HT-29 (cell line): ENCODE results near the gene ARHGAP24. TPM values are rescaled to one million over a fixed set of nuclear protein-coding genes. Genes with fewer than 3 reads are reported as not detected.
"Not testable (repeated sequence)": the region's sequence is repeated elsewhere in the genome, so short reads cannot be mapped to it uniquely, and the experiment has no call there.

ENCODE experiments used
- DNase-seq: peaks from one replicate; pipeline ENCODE4 v3.0.0-alpha.2; 2015; ENCODE audit warnings: low spot score
- total RNA-seq: library from RNA; depleted of rRNA; stranded (reverse); fragments of >200 nt; shearing (Covaris generic); gene quantifications from 2 replicates; pipeline ENCODE4 v1.2.3, GENCODE V29; 2014

ARHGAP24 gene
- total RNA-seq, 1 experiment from 2014 or later = 1.0 TPM

DNA sequence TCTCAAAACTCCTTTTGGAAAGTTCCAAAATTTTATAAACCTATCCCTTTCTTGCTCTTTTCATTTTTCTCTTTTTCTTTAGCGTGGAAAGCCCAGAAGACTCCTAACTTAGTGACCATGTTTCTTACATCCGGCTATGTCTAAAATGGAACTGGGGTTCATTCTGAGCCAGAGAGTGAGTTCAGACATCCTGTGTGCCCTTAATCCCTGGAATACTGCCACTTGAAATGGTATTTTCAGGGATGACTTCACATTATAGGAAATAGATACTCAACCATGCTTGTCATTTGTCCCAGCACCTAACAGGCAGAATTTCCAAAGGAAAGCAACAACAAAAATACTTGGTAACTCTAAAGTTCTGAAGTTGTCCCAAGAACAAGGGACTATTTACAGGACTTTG is 379.6 kb downstream of the ARHGAP24 start:
- no peak for DNase-seq

DNA sequence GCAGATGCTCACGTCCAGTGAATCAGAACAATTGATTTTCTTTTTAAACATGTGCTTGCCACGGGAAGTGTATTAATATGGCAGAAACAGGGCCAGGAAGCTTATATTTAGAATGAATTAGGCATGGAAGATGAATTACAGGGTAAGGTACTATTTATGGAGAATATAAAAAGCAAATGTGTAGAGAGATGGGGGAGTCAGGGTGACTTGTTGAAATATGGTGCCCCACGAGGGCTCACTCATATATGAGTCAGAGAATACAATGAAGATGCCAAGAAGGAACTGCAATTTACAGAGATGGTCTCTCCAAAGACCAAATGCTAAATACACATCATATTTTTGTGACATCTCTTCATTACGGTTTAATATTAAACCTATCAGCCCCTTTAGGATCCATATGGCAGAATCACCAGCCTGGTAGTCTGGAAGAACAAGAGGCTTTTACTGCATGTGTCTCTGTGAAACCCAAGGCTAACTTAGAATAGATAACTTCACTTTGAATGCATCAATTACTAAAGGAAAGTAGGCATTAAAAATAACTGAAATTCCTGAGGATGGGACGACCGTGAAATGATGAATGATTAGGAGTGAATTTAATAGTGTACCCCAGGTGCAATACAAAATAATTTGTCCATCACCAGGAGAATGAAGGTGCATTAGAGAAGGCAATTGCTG is 385.3 kb downstream of the ARHGAP24 start:
- no peak for DNase-seq

DNA sequence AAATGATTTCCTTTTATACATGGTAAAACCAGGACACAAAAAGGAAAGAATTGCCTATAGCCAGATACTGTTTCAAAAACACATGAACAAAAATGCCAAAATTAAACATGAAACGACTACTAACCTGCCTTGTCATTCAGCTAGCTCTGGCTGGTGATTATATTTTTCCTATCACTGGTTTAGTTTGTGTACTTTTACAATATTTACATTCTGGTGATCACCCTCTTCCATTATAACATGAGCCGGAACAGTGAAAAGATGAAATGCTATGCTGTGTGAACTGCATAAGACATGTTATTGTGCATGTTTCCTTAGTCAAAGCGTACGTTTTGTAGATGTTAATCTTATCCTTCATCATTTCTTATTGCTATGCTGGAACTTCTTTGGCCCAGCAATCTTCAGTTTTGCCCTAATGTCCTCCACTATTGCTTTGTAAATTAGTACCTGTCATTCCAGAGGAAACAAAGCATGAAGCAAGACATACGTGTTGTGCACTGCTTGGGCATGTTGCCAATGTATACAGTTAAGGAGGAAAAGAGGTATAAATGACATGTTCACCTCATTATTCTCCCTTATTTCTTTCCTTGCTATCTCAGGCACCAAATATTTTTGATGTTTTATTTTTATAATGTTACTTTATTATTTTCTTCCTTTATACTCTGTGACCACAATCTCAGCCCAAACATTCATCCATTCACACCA is 386.3 kb downstream of the ARHGAP24 start:
- peak; percentile 56 for DNase-seq

DNA sequence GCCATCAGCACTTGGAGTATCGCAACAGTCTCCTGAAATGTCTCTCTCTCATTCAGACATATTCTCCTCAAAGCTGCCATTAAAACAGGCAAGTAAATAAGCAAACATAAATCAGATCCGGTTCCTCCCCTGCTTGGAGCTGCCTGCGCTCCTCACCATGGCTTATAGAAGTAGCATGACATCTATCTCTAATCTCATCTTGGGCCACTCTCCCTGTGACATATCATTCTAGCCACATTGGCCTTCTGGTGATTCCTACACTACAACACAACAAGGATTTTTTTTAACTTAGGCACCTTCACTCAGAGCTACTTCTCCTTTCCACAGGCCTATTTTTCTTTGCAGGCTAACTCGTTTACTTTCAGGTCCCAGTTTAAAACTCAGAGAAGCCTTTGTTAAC is 387.9 kb downstream of the ARHGAP24 start:
- no peak for DNase-seq

DNA sequence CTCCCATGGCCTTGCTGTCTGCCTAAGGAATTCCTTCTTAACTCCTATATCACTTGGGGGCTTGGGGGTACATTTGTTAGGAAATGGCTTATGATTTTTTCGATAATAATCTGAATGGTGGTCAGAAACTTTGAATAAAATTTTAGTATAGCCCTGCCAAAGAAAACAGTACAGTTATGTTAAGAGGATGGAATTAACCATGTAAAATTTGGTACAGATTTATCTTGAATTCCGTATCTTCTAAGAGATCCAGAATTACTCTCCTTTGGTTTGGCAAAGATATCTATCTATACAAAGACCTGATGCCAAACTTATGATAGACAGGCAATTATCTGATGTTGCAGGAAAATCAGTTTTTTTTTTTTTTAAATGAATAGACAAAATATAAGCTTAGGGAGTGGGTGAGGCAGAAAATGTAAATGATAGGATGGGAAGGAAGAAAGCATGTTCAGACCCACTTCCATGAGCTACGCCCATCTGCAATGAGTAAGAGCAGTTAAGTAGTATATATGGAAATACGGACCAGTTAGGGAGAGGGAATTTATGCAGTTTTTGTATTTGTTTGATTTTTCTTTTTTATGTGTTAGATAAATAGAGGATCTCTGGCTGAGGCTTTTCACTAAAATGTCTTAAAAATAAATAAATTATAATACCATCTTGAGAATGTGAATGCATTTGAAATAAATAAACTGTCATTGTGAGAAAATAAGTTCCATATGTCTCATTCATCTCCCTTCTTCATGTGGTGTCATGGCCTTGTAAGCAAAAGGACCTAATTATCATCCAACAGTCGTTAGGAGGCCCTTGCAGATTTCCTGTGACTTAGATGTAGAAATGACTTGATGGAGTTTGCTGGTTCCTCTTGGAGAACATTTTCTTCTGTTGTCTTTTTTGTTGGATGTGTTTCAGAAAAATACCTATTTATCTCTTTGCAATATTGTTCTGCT is 389.6 kb downstream of the ARHGAP24 start:
- no peak for DNase-seq

DNA sequence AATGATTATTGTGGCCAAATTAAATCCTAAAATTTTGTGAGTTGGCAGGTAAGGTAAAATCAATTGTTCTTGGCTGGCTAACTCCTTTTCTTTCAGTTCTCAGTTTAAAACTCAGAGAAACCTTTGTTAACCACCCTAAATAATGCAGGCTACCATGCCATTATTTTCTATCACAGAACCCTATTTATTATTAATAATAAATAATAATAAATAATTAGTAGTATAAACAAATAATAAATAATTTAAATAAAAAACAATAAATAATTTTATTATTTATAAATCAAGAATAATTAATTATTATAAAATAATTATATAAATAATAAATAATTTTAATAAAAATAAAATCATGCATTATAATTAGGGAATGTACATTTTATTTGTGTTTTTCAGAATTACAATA is 390.3 kb downstream of the ARHGAP24 start:
- no peak for DNase-seq

DNA sequence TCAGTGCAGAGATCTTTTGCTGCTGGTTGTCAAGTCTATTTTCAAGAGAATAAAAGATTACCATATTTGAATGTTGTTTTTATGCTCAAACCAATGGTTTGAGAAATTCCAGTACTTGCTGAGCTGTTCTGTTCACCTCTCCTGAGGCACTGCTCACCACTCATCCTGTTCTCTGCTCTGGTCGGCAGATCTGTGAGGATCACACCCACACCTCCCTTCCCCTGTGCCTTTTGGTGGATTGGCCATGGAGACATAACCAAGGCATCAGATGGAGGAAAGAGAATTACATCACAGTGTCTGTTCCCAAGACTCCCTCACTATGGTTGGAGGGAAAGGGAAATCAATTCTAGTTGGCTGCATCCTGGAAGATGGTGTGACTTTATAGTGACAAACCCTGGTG is 391.6 kb downstream of the ARHGAP24 start:
- no peak for DNase-seq

DNA sequence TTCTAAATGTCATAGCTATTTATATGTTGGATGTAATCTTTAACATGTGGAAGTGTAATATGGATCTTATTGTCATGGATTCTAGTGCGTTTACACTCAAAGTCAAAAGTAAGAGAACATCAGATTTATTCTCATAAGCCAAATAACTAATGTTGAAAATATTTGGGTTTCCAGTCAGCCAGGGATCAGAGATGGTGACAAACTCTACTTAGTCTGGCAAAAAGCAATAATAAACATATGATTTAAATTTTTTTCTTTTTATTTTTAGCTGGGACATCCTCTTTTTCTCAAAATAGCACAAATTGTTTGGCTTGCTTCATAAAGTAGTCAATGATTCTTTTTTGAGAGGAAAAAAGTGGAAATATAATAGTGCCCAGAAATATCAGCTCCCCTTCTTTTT is 392.3 kb downstream of the ARHGAP24 start:
- no peak for DNase-seq

DNA sequence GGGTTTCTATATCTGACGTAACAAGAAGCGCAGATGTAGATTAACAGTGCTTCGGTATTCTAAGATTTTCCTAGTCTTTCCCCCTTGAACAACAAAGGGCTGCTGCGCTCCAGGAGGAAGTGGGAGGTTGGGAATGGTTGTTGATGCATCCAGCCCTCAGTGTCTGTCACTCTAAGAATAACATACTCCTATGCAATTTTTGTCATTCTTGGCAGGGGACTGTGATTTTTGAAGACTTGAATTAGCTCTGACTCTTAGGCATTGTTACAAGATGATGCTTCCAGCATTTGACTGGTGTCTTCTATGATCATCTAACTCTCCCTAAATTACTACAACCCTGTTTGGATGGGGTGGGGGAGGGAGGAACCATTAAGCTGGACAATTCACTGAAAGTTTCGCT is 394.2 kb downstream of the ARHGAP24 start:
- no peak for DNase-seq

DNA sequence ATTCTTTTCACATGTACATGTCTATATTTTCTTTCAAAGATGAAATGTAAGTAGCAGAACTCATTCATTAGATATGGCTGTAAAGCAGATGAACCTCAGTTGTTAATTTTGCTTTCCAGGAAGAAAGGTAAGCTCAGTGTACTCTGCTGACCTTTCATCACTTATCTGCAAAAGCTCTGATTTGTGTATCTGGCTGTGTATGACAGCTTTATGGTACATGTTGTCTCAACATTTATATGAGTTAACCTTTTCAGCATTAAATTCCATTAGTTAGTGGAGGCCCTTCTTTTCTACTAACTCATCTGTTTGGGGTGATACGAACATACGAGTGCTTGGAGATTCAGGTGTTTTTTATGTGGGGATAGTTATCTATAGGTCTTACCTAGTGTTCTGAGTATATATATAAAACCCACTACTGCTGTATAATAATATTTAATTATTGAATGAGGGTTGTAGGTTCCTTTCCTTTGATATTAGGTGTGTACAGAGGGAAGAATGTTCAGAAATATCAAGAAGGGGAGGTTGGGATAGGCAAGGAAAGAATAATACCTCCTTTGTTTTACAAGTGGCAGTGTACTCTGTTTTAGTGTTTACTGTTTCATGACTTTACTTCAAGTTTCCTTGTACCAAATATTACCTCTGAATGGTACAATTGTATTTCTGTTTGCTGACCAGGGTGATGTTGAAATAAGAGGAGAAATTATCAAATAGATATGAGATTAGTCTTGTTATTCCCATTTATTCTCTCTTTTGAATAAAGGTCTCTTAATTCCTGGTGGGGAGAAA is 395.5 kb downstream of the ARHGAP24 start:
- peak; percentile 69 for DNase-seq

DNA sequence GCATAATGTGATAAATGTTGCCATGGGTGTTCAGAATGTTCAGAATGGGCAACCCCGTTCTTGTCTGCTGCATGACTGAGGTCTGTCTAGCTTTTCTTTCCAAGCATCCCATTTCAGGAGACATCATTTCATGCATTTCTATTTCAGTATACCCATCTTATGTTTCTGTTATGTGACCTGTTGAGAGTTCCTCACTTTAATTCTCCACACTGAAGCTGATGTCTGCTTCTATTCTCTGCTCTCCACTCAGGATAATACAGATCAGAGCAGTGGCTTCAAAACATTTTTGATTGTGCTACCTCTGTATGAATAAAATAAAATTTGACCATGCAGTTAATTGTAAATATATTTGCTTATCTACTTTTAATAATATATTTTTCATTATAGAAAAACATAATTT is 398.6 kb downstream of the ARHGAP24 start:
- DNase-seq = no peak

DNA sequence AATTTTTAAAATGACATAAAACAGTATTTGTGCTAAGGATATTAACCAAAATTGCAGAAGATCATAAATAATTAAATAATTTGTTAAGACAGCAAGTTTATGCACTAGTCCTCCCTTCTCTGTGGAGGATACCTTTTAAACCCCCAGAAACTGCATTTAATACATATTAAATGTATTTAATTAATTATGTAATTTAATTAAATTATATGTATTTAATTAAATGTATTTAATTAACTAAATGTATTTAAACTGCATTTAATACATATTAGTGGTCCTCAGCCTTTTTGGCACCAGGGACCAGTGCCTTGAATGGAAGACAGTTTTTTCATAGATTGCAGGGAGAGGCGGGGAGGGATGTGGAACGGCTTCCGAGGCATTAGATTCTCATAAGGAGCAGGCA is 404.6 kb downstream of the ARHGAP24 start:
- no peak for DNase-seq

DNA sequence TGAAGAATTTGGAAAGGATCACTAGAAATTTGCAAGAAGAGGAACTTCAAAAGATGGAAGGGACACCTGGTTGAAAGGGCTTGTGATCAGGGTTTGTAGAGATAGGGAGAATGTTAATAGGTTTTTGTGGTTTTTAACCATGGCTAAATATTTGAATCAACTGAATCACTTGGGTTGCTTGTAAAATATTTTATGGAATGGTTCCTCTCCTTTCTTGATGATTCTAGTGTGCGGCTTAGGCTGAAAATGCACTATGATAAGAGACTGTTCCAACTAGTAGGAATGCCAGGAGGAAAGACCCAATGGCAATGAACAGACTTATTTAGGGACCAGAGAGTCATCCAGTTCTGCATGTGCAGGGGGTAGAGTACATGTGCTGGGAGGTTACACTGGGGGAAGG is 408.2 kb downstream of the ARHGAP24 start:
- peak; percentile 11 for DNase-seq

DNA sequence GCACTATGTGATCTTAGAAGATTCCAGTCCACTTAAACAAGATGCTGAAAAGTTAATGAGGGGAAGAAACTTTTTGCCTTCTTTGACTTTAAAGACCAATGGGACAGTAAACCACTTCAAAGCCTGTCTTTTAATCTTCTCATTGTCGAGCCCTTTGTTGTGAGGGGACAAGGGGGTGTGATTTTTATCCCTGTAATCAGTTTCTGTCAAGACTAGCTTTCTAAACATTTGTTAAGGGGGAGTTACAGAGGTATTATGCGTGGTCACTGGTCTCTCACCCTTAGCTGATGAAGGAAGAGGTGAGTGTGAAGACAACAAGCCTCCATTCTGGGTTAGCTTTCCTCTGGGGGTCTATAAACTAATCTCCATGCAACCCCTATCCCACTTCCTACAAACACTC is 409.3 kb downstream of the ARHGAP24 start:
- no peak for DNase-seq

DNA sequence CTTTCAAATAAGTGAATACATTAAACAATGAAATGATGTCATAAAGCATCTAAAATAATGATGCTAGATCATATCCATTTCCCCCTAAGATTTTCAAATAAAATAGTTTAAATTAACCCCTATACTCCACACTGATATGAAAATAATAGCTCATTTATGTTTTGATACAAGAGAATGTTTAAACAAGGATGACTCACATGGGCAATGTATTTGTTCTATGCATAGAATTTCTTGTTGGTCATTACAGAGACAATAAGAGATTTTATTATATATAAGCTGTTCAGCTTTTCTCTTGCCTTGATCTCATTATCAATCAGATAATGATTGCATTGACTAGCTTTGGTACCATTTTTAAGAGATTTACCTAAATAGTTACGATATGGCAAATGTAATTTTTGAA is 411.7 kb downstream of the ARHGAP24 start:
- DNase-seq = peak; percentile 44

DNA sequence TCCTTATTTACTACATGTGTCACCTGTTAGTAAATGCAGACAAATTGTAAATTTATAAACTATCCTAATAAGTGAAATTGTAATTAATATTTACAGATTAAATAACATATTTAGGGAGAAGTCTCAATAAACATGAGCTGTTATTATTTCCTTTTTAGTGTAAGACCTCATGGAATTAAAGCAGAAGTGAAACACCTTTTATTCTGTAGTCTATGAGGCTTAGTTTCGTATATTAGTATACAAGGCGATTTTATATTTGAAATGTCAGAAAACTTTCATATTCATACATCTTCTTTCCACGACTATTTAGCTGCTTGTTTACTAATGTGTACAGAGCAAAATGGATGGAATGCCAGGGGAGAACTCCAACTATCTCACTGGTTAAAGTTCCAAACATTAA is 414.4 kb downstream of the ARHGAP24 start:
- DNase-seq = no peak

DNA sequence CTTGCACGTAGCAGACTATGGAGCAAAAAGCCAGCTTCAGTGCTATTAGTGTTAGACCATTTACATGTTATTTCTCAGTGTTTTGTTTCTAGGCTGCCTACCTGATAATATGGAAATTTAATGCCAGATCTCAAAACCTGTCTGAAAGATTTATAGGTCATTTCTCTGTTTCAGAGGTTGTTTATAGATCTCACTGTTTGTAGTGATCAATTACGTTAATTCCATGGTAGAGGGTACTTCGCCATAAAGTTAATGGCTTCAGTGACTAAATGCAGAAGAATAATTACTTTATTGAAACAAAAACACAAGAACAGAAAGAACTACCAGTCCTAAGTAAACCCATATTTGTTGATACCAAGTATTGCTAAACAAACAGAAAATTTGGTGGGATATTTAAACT is 420.8 kb downstream of the ARHGAP24 start:
- DNase-seq = no peak

DNA sequence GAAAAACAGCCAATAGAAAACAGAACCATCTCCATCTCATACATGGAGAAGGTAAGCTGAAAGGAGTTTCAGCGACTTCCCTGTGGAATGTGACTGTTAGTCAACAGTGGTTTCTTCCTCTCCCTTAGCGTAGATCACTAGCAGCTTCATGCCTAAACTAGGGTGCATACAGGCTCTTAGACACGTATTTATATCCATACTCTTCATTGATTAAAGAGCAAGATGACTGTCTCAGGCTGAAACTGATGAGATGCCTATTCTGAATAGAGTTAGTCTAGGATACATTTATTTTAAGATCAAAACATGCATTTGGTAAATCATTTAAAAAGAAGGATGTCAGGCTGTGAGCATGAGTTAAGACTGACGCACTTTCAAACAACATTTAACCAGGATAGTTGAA is 423.3 kb downstream of the ARHGAP24 start:
- DNase-seq = no peak

DNA sequence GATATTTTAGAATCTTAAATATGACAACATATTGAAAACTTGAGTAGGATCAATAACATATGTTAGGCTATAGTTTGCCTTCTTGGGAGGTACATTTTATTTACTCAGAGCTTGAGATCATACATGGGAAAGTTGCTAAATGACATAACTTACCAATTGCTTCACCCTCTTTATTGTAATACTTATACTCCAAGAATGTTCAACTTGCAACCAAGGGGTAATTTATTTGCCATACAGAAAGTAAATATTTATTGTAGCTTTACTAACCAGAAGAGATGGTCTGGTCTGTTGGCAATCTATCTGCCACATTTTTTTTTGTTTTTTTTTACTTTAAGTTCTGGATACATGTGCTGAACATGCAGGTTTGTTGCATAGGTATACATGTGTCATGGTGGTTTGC is 426.6 kb downstream of the ARHGAP24 start:
- DNase-seq = peak; percentile 8

DNA sequence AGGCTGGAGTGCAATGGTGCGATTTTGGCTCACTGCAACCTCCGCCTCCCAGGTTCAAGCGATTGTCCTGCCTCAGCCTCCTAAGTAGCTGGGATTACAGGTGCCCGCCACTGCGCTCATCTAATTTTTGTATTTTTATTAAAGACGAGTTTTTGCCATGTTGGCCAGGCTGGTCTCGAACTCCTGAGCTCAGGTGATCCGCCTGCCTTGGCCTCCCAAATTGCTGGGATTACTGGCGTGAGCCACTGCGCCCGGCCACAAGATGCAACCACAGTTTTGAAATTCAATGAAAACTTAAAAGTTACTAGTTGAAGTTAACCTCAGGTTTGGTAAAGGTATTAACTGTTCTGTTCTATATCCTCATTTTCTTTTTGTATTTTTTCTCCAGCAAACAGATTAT is 427.7 kb downstream of the ARHGAP24 start:
- not testable (repeated sequence) for DNase-seq

DNA sequence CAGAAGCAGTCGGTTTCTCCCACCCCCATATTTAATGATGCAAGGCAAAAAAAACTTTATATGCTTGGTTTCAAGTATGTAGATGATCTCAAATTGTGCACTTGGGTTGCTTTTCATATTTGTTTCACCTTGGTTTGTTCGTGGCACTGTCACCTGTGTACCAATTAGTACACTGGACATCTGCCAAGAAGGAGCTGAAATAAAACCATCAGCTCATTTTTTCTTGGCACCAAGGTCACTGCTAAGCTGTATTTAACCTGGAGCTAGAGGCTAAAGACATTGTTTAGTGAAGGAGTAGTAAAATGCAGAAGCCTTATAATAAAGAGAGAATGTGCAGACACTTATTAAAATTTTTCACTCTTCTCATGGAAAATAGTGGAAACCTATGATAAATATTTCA is 430.8 kb downstream of the ARHGAP24 start:
- peak; percentile 19 for DNase-seq

DNA sequence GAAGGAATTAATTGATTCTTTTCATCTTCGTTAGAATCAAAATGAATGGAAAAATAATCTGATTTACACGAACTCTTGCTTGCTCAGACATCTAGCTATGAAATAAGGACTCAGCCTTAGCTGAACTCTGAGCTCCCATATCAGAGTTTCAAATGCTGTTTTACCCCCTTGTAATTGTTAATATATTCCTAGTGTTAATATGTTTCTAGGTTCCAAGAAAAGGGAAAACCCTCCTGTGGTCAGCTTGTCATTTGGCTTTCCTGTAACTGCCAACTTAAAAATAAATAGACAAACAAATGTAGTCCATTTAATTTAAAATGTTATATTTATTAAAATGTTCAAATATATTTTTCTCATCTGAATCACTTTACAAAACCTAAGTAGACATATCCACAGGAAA is 432.1 kb downstream of the ARHGAP24 start:
- no peak for DNase-seq
